ENCODE measurements around the gene ARSJ. TPM values are rescaled to one million over a fixed set of nuclear protein-coding genes. Genes with fewer than 3 reads are reported as not detected.
"Not testable (repeated sequence)": the region's sequence is repeated elsewhere in the genome, so short reads cannot be mapped to it uniquely, and the experiment has no call there.

The ARSJ gene
- polyA plus RNA-seq, 3 donors: 16.8 to 21.3 (median 19.2) TPM

DNA sequence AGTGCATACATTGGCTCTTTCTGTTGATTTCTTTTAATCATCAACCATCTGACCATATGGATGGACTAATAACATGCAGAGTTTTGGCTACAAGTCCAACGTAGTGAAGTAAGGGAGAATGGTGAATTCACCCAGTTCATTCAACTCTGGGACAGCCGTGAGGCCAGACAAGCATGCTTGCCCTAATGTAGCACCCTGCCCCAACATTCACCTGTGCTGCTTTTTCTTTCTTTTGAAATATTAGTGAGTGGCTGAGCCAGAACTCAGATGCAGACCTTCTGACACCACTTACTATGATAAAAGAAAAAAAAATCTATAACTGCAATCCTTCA lies 17.5 kb downstream of the ARSJ start:
- DNase-seq: no peak

DNA sequence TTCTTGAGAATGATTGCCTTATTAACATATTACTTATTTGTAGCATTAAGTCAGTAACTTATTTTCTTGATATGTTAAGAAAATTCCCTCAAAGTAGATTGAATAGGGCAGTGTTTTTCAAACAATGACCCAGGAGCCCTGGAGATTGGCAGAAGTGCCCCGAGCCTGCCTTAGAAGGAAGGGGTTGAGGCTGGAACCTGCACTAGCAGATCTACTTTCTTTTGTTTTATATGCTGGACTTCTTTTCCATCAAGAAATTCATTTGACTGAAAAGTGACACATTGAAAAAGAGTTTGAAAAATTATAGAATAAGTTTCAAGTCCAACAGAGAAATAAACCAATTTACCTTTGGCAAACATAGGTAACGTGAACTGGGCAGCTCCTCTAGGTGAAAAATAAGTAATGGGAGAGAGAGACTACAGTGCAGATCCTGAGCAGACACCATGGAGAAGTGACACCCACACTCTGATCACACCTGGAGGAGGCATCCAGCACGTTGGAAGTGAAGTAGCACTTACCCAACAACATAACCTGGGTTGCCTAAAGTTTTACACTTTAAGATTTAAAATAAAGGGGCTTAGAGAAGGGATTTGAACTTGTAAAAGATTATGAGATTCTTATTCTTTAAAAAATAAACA lies 18.6 kb downstream of the ARSJ start:
- no peak for DNase-seq

DNA sequence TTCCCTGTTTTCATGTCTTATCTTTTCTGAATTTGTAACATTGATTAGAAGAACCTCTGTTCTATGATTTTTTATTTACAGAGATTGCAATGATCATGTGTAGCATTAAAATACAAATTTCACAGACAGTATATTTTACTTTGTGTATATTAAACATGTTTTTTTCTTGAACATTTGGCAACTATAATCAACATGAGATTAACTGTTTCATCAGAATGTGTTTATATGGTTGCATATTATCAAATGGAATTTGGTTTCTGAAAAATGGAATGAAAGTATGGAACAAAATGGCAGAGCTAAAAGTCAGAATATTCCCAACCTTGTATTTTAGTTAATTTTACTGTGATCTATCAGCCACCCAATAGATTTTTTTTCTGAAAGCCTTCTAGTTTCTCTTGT lies 19.9 kb downstream of the ARSJ start:
- DNase-seq: no peak

DNA sequence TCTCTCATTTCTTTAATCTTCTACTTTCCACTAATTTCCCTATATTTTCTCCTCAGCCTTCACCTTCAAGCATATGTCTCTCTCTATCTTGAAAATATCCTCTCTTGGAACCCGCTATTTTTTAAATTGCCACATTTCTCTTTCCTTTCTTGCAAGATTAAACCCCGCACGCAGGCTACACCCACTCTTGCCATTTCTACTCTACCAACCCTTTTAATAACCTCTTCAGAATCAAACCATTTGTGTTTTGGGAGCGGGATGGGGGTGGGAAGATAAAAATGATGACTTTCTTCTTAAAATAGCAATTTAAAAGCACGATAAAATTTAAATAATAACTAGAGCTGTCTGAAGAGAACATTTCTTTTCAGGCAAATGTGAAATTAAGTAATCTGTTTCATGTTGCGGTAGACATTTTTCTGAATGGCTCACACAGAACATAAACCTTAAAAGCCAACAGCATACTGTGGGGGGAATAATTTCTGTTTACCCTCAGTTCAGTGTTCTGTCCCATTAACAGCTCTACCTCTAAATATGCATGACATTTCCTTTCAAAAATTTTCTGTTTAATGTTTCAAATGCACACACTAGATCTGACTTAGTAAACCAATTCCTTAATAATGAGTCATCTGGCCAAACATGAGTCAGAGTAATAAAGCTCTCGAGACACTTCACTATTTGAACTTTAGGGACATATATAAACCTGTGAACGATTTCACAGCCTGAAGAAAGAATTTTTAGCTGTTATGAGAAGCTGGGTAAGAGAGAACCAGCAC lies 20.5 kb downstream of the ARSJ start:
- DNase-seq: peak; percentile 35

- no peak for DNase-seq
These were observed 21.5 kb downstream of the ARSJ start for GRCh38 chr4:113957956-113958355.

DNA sequence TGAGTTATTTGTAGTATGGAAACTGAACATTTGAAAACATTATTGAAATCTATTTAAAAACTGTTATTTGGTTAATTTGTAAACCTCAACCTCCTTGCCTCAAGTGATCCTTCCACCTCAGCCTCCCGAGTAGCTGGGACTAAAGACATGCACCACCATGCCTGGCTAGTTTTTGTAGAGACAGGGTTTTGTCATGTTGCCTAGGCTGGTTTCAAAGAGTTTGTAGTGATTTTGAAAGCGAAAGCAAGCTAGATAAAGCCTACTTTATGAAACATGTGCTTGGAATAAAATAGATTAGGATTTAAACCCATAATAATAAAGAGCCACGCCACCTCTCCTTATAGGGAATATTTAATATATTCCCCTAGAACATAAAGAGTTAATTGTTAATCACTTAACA lies 23.5 kb downstream of the ARSJ start:
- no peak for DNase-seq

DNA sequence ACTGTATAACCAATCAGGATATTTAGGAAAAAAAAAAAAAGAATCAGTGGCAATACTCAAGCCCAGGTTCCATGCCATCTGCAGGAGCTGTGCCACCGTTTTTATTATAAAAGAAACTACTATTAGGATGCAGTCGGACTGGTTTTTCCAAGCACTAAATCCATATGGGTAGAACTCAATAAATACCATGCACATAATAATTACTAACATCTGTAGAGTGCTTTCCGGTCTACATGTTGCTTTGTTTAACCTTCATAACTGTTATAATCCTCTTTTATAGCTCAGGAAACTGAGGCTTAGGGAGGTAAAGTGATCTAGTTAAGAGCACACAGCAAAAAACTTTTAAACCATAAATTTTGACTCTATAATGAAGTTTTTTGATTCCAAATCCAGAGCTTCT lies 24.0 kb downstream of the ARSJ start:
- DNase-seq: no peak

DNA sequence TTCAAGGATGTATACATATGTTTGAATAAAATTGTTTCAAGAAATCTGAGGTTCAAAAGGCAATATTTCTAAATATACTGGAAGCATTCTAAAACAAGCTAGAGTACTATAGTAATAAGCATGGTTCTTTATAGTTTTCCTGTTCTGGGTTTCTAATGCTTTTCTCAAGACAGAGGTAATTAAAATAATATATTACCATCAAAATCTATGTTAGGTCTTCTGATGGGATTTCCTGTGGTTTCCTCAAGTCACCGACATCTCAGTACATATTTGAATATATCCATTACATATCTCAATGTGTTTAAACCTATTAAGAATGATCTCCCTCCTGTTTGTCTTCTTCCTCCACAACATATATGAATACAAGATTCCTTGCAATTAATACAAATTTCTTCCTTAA lies 25.6 kb downstream of the ARSJ start:
- no peak for DNase-seq

GRCh38 chr4:113952452-113953029 lies 26.9 kb downstream of the ARSJ start:
- peak; percentile 41 for DNase-seq

- DNase-seq: no peak
These were observed 28.2 kb downstream of the ARSJ start for GRCh38 chr4:113951263-113951662.

DNA sequence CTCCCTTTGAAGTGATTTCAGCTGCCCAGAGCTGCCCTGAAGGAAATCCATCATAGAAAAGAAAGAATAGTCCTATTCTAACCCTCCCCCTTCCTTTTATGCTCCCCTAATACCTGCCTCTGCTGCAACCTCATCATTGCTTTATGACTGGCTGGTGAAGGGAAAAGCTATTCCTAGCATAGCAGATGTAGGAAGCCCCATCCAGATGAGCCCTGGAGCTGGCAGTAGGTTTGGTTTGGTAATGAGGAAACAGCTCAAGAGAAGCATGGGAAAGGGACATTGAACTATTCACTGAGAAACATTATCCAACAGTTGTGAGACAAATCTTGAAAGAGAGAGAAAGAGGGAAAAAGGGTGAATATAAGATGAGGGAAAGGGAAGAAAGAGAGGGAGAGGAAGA lies 29.2 kb downstream of the ARSJ start:
- DNase-seq: no peak

DNA sequence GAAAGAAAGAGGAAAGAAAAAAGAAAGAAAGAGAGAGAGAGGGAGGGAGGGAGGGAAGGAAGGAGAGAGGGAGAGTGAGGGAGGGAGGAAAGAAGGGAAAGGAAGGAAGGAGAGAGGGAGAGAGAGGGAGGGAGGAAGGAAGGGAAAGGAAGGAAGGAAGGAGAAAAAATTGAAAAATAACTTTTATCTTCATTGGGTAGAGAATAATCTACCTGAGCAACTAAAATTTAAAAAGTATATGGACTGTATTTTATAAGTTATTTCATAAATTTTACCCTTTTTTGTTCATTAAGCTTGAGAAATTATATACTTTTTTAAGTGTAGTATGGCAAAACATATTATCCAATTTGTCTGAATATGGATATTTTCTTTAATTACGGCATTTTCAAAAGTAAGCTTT lies 32.0 kb downstream of the ARSJ start:
- no peak for DNase-seq

DNA sequence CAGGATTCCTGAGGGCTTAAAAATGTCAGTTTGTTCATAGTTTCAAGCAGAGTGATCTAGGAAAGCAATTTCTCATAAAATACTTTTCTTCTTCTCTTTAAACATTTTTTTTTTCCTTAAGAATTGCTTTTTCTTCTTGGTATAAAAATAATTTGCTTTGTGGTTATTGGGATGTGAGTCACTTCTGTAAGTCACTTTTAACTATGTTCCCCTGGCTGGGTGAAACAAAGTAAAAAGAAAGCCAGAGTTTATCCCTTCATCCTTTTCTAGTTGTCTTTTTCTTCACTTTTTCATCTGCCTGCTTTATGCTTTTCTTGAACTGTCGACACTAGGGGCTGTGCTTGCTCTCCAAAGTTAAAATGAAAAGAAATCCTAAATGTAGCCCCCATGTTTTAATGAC lies 33.5 kb downstream of the ARSJ start:
- no peak for DNase-seq

DNA sequence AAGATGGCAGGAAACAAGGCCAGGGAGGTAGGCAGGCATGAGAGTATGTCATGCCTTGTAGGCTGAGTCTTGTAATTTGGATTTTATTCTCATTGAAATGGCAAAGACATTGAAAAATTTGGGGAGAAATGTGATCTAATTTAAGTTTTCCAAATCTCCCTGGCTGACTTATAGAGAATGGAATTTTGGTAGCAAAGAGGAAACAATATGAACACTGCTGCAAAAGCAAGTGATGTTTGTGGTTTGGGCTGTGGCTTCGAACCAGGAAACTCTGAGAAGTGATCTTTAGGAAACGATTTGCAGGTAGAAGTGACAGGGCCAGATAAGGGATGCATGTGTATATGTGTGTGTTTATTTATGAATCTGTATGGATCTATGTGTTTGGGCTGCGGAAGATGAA lies 35.6 kb downstream of the ARSJ start:
- DNase-seq: no peak

- no peak for DNase-seq
These were observed 36.4 kb downstream of the ARSJ start for GRCh38 chr4:113943085-113943484.

- no peak for DNase-seq
These were observed 37.6 kb downstream of the ARSJ start for GRCh38 chr4:113941836-113942235.

- DNase-seq: not testable (repeated sequence)
These were observed 39.3 kb downstream of the ARSJ start for GRCh38 chr4:113940103-113940502.

- DNase-seq: no peak
These were observed 44.3 kb downstream of the ARSJ start for GRCh38 chr4:113935190-113935589.

GRCh38 chr4:113924706-113925105 lies 54.7 kb downstream of the ARSJ start:
- DNase-seq: not testable (repeated sequence)

DNA sequence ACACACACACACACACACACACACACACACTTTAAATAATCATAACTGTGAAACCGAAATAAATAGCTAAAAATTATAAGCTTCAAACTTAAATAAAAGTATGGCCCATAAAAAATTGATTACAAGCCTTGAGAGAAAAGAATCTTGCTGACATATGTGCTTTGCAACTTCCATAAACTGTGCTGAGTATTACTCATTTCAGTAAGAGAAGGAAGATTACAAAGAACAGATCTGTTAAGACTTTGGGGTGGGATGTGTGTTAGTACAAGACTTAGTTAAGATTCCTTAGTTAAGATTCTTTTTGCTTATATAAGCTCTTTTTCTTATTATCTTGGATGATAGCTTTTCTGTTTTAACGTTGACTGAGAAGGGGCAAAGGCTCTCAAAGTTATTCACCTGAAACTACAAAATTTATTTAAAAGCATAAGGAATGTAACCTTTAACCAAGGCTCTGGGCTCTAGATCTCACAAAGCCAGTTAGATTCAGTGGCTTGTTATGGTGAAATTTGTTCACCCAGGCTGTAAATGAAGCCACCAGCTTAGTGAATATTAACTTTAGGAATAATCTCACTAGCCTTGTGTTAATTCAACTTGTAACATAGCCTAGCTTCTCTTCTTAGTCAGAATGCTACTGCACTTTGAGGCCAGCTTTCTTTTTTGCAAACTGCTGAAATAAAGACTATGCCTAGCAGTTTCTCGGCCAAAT lies 58.2 kb downstream of the ARSJ start:
- DNase-seq: peak; percentile 17

- no peak for DNase-seq
These were observed 59.8 kb downstream of the ARSJ start for GRCh38 chr4:113919611-113920010.

- no peak for DNase-seq
These were observed 60.3 kb downstream of the ARSJ start for GRCh38 chr4:113919145-113919544.

DNA sequence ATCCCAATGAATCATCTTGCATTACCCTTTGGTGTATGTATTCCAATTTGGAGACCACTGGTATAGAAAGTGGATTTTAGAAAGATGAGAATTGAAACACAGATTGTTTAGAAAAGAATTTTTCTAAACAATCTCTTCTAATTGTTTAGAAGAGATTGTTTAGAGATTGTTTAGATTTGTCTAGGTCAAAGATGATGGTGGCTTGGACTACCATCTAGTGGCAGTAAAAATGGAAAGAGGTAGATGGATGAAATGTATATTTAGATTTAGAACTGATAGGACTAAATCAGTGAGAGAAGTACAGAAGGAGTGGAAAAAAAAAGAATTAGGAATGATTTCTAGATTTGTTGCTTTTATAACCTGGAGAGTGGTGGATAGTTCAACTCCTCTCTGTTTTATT lies 70.6 kb downstream of the ARSJ start:
- no peak for DNase-seq

Data from renal pelvis (tissue), 4 donors.